H1 (cell line): ENCODE results near the gene SULT6B1. TPM values are rescaled to one million over a fixed set of nuclear protein-coding genes. Genes with fewer than 3 reads are reported as not detected.
"Not testable (repeated sequence)": the region's sequence is repeated elsewhere in the genome, so short reads cannot be mapped to it uniquely, and the experiment has no call there.

Experiments used
- CTCF ChIA-PET: fragments of 300-600 bp; sonication (Branson Sonifier 250); formaldehyde crosslinking; loops from one replicate; lab custom pipeline; 2021; ENCODE audit not compliant: partially characterized antibody; lab: Charles Lee
- POLR2A ChIA-PET: fragments of 300-600 bp; sonication (Branson Sonifier 250); formaldehyde crosslinking; loops from one replicate; lab custom pipeline; 2021; ENCODE audit warnings: inconsistent platforms; ENCODE audit not compliant: partially characterized antibody; lab: Charles Lee
- DNase-seq, 2 experiments: peaks; one replicate each; pipeline versions ENCODE4 v3.0.0 to v3.0.0-alpha.2; 2010 to 2022; ENCODE audit warnings: low spot score in 2 of 2, low read depth in 1 of 2, mixed read lengths in 1 of 2
- FAIRE-seq: peaks from 2 replicates; lab custom pipeline; 2011; peaks lifted over from hg19 to GRCh38; lab: Jason Lieb, UNC
- H2AFZ ChIP-seq: 2 replicates; pipeline ENCODE4 v1.8.1; 2012; ENCODE audit warnings: low read length, inconsistent platforms
- H2AK5ac ChIP-seq: 2 replicates; pipeline ENCODE4 v1.6.1; 2013; ENCODE audit warnings: low read depth, low read length
- H2BK120ac ChIP-seq: replicated peaks from 2 replicates; pipeline ENCODE3; 2013; ENCODE audit warnings: low read depth, low read length, inconsistent platforms
- H2BK12ac ChIP-seq: 2 replicates; pipeline ENCODE4 v1.6.1; 2013; ENCODE audit warnings: low read depth, low read length
- H2BK15ac ChIP-seq: 2 replicates; pipeline ENCODE4 v1.6.1; 2013; ENCODE audit warnings: low read length
- H2BK20ac ChIP-seq: 2 replicates; pipeline ENCODE4 v1.6.1; 2013; ENCODE audit warnings: low read length
- H2BK5ac ChIP-seq: 2 replicates; pipeline ENCODE4 v1.6.1; 2013; ENCODE audit warnings: low read depth, low read length
- H3K14ac ChIP-seq: 2 replicates; pipeline ENCODE4 v1.6.1; 2013; ENCODE audit warnings: inconsistent platforms; ENCODE audit not compliant: insufficient read length
- H3K18ac ChIP-seq: 2 replicates; pipeline ENCODE4 v1.6.1; 2013; ENCODE audit warnings: low read length; ENCODE audit errors: extremely low read depth
- H3K23ac ChIP-seq: 2 replicates; pipeline ENCODE4 v1.6.1; 2013; ENCODE audit warnings: inconsistent platforms; ENCODE audit not compliant: insufficient read length
- H3K23me2 ChIP-seq: 2 replicates; pipeline ENCODE4 v1.6.1; 2013; ENCODE audit warnings: low read depth, low read length
- H3K27ac ChIP-seq: 2 replicates; pipeline ENCODE4 v1.6.1; 2011; ENCODE audit warnings: low read depth, low read length, inconsistent platforms
- H3K27me3 ChIP-seq, 4 experiments: replicated peaks in 1 of 4; 1 replicate in 1 of 4; 2 replicates in 3 of 4; pipeline versions ENCODE4 v1.6.1 to v1.8.1; 2011 to 2013; ENCODE audit warnings: low read length in 3 of 4, mild to moderate bottlenecking in 3 of 4, inconsistent platforms in 2 of 4, mixed read lengths in 2 of 4, moderate library complexity in 1 of 4; ENCODE audit not compliant: control insufficient read depth in 3 of 4, insufficient read depth in 3 of 4; ENCODE audit errors: extremely low read depth in 1 of 4
- H3K36me3 ChIP-seq, 4 experiments: 2 replicates each; pipeline versions ENCODE4 v1.6.1 to v1.8.1; 2011 to 2013; ENCODE audit warnings: mild to moderate bottlenecking in 4 of 4, low read length in 3 of 4, moderate library complexity in 2 of 4, control low read depth in 1 of 4, inconsistent platforms in 1 of 4; ENCODE audit not compliant: insufficient read depth in 4 of 4, control insufficient read depth in 2 of 4
- H3K4ac ChIP-seq: replicated peaks from 2 replicates; pipeline ENCODE3; 2013; ENCODE audit warnings: low read length, low read depth, mixed read lengths, inconsistent platforms; ENCODE audit not compliant: insufficient read length
- H3K4me1 ChIP-seq, 4 experiments: replicated peaks in 1 of 4; 1 replicate in 1 of 4; 2 replicates in 3 of 4; pipeline versions ENCODE4 v1.6.1 to v1.8.1; 2011 to 2013; ENCODE audit warnings: low read length in 3 of 4, inconsistent platforms in 2 of 4, mixed read lengths in 1 of 4; ENCODE audit not compliant: insufficient read depth in 4 of 4, control insufficient read depth in 3 of 4
- H3K4me2 ChIP-seq, 2 experiments: 2 replicates each; pipeline versions ENCODE4 v1.6.1 to v1.8.1; 2011 to 2013; ENCODE audit warnings: low read depth in 2 of 2, low read length in 2 of 2, control low read depth in 1 of 2, inconsistent platforms in 1 of 2, mild to moderate bottlenecking in 1 of 2; ENCODE audit not compliant: insufficient read depth in 1 of 2
- H3K4me3 ChIP-seq, 4 experiments: fragments of 200-600, 300-600 bp in 1 of 4; sonication (generic), shearing (Covaris generic), sonication (Bioruptor Twin) in 1 of 4; 2 replicates each; pipeline versions ENCODE4 v1.5.1 to v1.8.1; 2011 to 2016; ENCODE audit warnings: low read length in 4 of 4, low read depth in 3 of 4, control low read depth in 2 of 4, inconsistent platforms in 2 of 4, mild to moderate bottlenecking in 2 of 4, mixed read lengths in 1 of 4, moderate library complexity in 1 of 4; ENCODE audit not compliant: insufficient read depth in 2 of 4; ENCODE audit errors: extremely low read depth in 1 of 4
- H3K56ac ChIP-seq: replicated peaks from 2 replicates; pipeline ENCODE3; 2013; ENCODE audit warnings: low read depth, mild to moderate bottlenecking, mixed read lengths, low read length, inconsistent platforms; ENCODE audit not compliant: insufficient read length
- H3K79me1 ChIP-seq: 2 replicates; pipeline ENCODE4 v1.6.1; 2013; ENCODE audit warnings: low read depth, low read length, control low read depth
- H3K79me2 ChIP-seq, 2 experiments: 2 replicates each; pipeline versions ENCODE4 v1.6.1 to v1.8.1; 2012 to 2013; ENCODE audit warnings: low read length in 2 of 2, mild to moderate bottlenecking in 2 of 2, inconsistent platforms in 1 of 2; ENCODE audit not compliant: insufficient read depth in 2 of 2, control insufficient read depth in 1 of 2
- H3K9ac ChIP-seq, 4 experiments: replicated peaks in 1 of 4; 1 replicate in 1 of 4; 2 replicates in 3 of 4; pipeline versions ENCODE4 v1.6.1 to v1.8.1; 2011 to 2013; ENCODE audit warnings: low read depth in 3 of 4, low read length in 3 of 4, control low read depth in 2 of 4, mild to moderate bottlenecking in 2 of 4, moderate library complexity in 2 of 4, inconsistent platforms in 1 of 4; ENCODE audit errors: extremely low read depth in 1 of 4
- H3K9me3 ChIP-seq, 2 experiments: 2 replicates each; pipeline versions ENCODE4 v1.6.1 to v1.8.1; 2012 to 2013; ENCODE audit warnings: mild to moderate bottlenecking in 2 of 2, moderate library complexity in 2 of 2, control low read depth in 1 of 2, inconsistent platforms in 1 of 2, low read depth in 1 of 2, low read length in 1 of 2, mixed read lengths in 1 of 2; ENCODE audit not compliant: insufficient read depth in 2 of 2
- H4K20me1 ChIP-seq, 2 experiments: replicated peaks in 1 of 2; 2 replicates each; pipeline versions ENCODE3 to v1.8.1; 2011 to 2013; ENCODE audit warnings: inconsistent platforms in 2 of 2, low read length in 2 of 2, mild to moderate bottlenecking in 1 of 2; ENCODE audit not compliant: insufficient read depth in 2 of 2, control insufficient read depth in 1 of 2
- H4K5ac ChIP-seq: 2 replicates; pipeline ENCODE4 v1.6.1; 2013; ENCODE audit warnings: low read length, low read depth, mixed read lengths, inconsistent platforms; ENCODE audit not compliant: insufficient read length
- H4K8ac ChIP-seq: 2 replicates; pipeline ENCODE4 v1.8.0; 2013; ENCODE audit warnings: mild to moderate bottlenecking, moderate library complexity, low read length, inconsistent platforms; ENCODE audit not compliant: insufficient read depth; ENCODE audit errors: extremely low read depth
- H4K91ac ChIP-seq: replicated peaks from 2 replicates; pipeline ENCODE3; 2013; ENCODE audit warnings: low read length, mixed read lengths, inconsistent platforms; ENCODE audit not compliant: insufficient read length
- CREB1 ChIP-seq: IDR thresholded peaks from 2 replicates; pipeline ENCODE4 v1.6.1; 2012; ENCODE audit warnings: inconsistent platforms
- POLR2A ChIP-seq, 2 experiments: IDR thresholded peaks; 1 replicate in 1 of 2; 2 replicates in 1 of 2; pipeline ENCODE4 v1.6.1; 2011; ENCODE audit warnings: low read depth in 2 of 2, low read length in 2 of 2, mild to moderate bottlenecking in 2 of 2; ENCODE audit errors: control extremely low read depth in 1 of 2
- POLR2AphosphoS5 ChIP-seq: IDR thresholded peaks from 2 replicates; pipeline ENCODE4 v1.6.1; 2011; ENCODE audit warnings: low read depth, low read length
- TAF1 ChIP-seq: IDR thresholded peaks from 2 replicates; pipeline ENCODE4 v1.6.1; 2011; ENCODE audit warnings: mild to moderate bottlenecking, low read depth, low read length
- TCF12 ChIP-seq: IDR thresholded peaks from 2 replicates; pipeline ENCODE4 v1.6.1; 2011; ENCODE audit warnings: low read depth, mild to moderate bottlenecking, low read length
- TEAD4 ChIP-seq: IDR thresholded peaks from 2 replicates; pipeline ENCODE4 v1.6.1; 2012; ENCODE audit warnings: low read depth, low read length, inconsistent platforms, mixed read lengths
- WGBS, 2 experiments: shearing (Covaris generic) in 1 of 2; methylation state at CpG; one replicate each; pipeline versions ENCODE4 v1.1.6 to v1.1.7; 2013 to 2015; ENCODE audit warnings: low lambda C conversion rate in 2 of 2, mixed read lengths in 2 of 2, inconsistent platforms in 1 of 2, low coverage in 1 of 2, missing lambda C conversion rate in 1 of 2; ENCODE audit not compliant: insufficient replicate concordance in 2 of 2, insufficient coverage in 1 of 2, insufficient read length in 1 of 2; ENCODE audit errors: extremely low coverage in 1 of 2, missing lambda C conversion rate in 1 of 2; 5-methylcytosine and 5-hydroxymethylcytosine counted together
- polyA plus RNA-seq, 7 experiments: library from polyadenylated mRNA; depleted of rRNA in 3 of 7; stranded (reverse) in 5 of 7; unstranded in 2 of 7; fragments of >200 nt in 5 of 7; fragments of 200-250 nt in 2 of 7; gene quantifications; 1 replicate in 5 of 7; 2 replicates in 1 of 7; 4 replicates in 1 of 7; pipeline versions ENCODE4 v1.2.1 to v1.2.3, GENCODE V29; 2011 to 2013; ENCODE audit warnings: missing spikeins in 2 of 7, mixed read lengths in 2 of 7
- total RNA-seq: library from RNA; stranded (reverse); fragmentation: NEBNext Ultra II Directional; extraction: Animal tissue kit (Norgen Biotek cat#: 25700); gene quantifications from 2 replicates; pipeline ENCODE4 v1.2.1, GENCODE V29; 2021
- TF ChIP-seq, protein P1 (sequence below): IDR thresholded peaks from 2 replicates; pipeline ENCODE4 v1.6.1; 2012; ENCODE audit warnings: low read length, inconsistent platforms
- TF ChIP-seq, protein P2 (sequence below): IDR thresholded peaks from 2 replicates; pipeline ENCODE4 v1.6.1; 2012; ENCODE audit warnings: inconsistent platforms

SULT6B1 gene
- total and polyA plus RNA-seq, 2 of the 8 experiments (the other 6 are each of a cell fraction or from before 2014, with no cell fraction given), result not detected

GRCh38 chr2:37205071-37205661 lies 16.7 kb upstream of the SULT6B1 start:
- WGBS, 2 experiments, result 17% methylated on average over 8 of the region's 8 CpGs; no CpG with 5 or more reads in 1 of the 2 experiments
- POLR2A ChIA-PET, result interaction anchor here (0.6 to 2.1 kb wide), 13 partner anchors 8 to 48 kb away, joined by 3 to 26 read pairs (median 4); partner anchors contain the start of genes CEBPZOS and EIF2AK2

More at GRCh38 chr2:37205071-37205661, 16.7 kb upstream of the SULT6B1 start:
- not testable (repeated sequence) for H3K14ac ChIP-seq
- TF ChIP-seq POLR2A (IDR thresholded peaks at IDR 0.05; ENCODE audit: control extremely low read depth in 1 of 2, low read depth in 2 of 2, low read length in 2 of 2), result peak in 1 of 2 experiments; percentile 73; a peak in 2 of 3 replicates
- peak; percentile 48; the same call in 1 of the 2 replicates for TF ChIP-seq TAF1
- TF ChIP-seq CREB1, result 0 out of 2 replicates have a peak, but pooled peaks have one; percentile 13
- TF ChIP-seq, protein P1, sequence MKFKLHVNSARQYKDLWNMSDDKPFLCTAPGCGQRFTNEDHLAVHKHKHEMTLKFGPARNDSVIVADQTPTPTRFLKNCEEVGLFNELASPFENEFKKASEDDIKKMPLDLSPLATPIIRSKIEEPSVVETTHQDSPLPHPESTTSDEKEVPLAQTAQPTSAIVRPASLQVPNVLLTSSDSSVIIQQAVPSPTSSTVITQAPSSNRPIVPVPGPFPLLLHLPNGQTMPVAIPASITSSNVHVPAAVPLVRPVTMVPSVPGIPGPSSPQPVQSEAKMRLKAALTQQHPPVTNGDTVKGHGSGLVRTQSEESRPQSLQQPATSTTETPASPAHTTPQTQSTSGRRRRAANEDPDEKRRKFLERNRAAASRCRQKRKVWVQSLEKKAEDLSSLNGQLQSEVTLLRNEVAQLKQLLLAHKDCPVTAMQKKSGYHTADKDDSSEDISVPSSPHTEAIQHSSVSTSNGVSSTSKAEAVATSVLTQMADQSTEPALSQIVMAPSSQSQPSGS, result peak; percentile 84
- TF ChIP-seq, protein P2, sequence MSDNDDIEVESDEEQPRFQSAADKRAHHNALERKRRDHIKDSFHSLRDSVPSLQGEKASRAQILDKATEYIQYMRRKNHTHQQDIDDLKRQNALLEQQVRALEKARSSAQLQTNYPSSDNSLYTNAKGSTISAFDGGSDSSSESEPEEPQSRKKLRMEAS, result peak; percentile 25; the same call in 1 of the 2 replicates
- peak; percentile 82; the same call in 1 of the 2 replicates for TF ChIP-seq TCF12
- peak; percentile 42; the same call in 1 of the 2 replicates for TF ChIP-seq TEAD4
- 0 out of 2 replicates have a peak, but pooled peaks have one; percentile 28 for TF ChIP-seq POLR2AphosphoS5
- TF ChIP-seq, all 59 proteins: peak for 8; not testable (repeated sequence) for 51
- not testable (repeated sequence) for DNase-seq, H3K9ac ChIP-seq, H3K23ac ChIP-seq, H3K27me3 ChIP-seq, FAIRE-seq, H2AK5ac ChIP-seq, H3K23me2 ChIP-seq, H4K20me1 ChIP-seq, H3K18ac ChIP-seq, H4K8ac ChIP-seq, H2BK12ac ChIP-seq, H3K4ac ChIP-seq, H3K4me1 ChIP-seq, H2BK20ac ChIP-seq, H2BK15ac ChIP-seq, H3K79me1 ChIP-seq, H2AFZ ChIP-seq
- peaks cover 9 to 82% (median 52%) of the 10 kb centered on the region in 4 experiments; a peak in 7 of 8 replicates for H3K36me3 ChIP-seq
- peak overlapping the region; percentile 83; the same call in 1 of the 2 replicates for H3K27ac ChIP-seq
- H3K4me2 ChIP-seq, result peak overlapping the region; percentile 37 to 45; a peak in 3 of 4 replicates
- H3K56ac ChIP-seq, result peak overlapping the region; percentile 20
- peaks cover 9 to 18% of the 10 kb centered on the region in 2 experiments for H3K9me3 ChIP-seq
- peak overlapping the region; percentile 21; the same call in 1 of the 2 replicates for H2BK5ac ChIP-seq
- CTCF ChIA-PET, result interaction anchor here (1.0 to 2.4 kb wide), 3 partner anchors 8 to 38 kb away, joined by 3 to 12 read pairs (median 3); no protein-coding TSS in a partner anchor
- peak overlapping the region in 1 of 4 experiments; percentile 49; a peak in 1 of 8 replicates for H3K4me3 ChIP-seq
- H2BK120ac ChIP-seq, result peak overlapping the region; percentile 7
- H4K91ac ChIP-seq, result peak overlapping the region; percentile 61
- H4K5ac ChIP-seq, result peak overlapping the region; percentile 86
- peaks cover 0 to 44% of the 10 kb centered on the region in 2 experiments; a peak in 2 of 4 replicates for H3K79me2 ChIP-seq
